Measurements from ENCODE around the gene NALCN. TPM values are rescaled to one million over a fixed set of nuclear protein-coding genes. Genes with fewer than 3 reads are reported as not detected.

The NALCN gene
- total RNA-seq, 4 donors from 2014 or later, result under 0.01 to 1.3 (median 0.17) TPM; not detected in 1

DNA sequence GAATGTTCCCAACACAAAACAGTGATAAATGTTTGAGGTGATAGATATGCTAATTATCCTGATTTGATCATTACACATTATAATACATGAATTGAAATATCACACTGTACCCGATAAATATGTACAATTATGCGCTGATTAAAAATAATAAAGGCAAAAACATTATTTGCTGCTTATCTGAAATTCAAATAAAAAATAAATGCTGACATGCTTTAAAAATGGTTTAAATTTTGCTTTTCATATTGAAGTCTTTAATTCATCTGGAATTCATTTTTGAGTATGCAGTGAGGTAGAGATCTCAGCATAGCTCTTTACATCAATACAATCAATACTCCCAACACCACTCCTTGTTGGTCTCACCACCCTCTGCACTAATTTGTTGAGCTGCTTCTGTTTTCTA, 330.8 kb downstream of the NALCN start:
- no peak for TF ChIP-seq CTCF (IDR thresholded peaks at IDR 0.05; ENCODE audit: low read depth)

GRCh38 chr13:101082441-101082840, 333.9 kb downstream of the NALCN start:
- no peak for TF ChIP-seq CTCF (IDR thresholded peaks at IDR 0.05; ENCODE audit: low read depth)

DNA sequence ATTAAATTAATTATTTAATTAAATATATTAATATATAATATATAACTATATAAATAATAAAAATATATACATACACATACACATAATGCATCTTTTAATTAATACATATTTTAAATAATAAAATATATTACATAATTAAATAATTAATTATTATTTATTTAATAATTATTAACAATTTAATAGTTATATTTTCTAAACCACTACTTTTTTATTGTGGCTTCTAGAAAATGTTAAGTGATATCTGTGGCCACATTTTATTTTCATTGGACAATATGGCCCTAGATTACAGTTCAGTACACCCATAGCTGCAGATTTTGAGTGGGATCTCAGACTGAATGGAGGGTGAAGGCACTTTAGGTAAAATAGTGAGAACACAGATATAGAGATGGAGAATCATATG, 335.7 kb downstream of the NALCN start:
- no peak for TF ChIP-seq CTCF (IDR thresholded peaks at IDR 0.05; ENCODE audit: low read depth)

DNA sequence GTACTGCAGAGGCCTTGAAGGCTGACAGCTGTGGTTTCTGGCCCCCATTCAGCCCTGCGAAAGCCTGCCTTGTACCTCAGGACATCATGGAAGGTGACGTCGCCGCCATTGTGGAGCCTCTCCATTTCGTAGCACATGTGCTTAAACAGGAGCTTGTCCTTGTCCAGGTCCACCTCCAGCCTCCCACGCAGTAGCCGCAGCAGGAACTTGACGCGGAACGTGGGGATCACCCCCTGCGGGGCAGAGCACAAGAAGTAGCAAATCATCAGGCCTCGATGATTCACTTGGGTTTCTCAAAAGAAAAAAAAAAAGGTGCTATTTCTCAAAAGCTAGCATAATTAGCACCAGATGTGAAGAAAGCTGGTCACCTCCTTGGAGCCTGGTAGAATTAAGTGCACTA, 351.0 kb downstream of the NALCN start:
- no peak for TF ChIP-seq CTCF (IDR thresholded peaks at IDR 0.05; ENCODE audit: low read depth)

DNA sequence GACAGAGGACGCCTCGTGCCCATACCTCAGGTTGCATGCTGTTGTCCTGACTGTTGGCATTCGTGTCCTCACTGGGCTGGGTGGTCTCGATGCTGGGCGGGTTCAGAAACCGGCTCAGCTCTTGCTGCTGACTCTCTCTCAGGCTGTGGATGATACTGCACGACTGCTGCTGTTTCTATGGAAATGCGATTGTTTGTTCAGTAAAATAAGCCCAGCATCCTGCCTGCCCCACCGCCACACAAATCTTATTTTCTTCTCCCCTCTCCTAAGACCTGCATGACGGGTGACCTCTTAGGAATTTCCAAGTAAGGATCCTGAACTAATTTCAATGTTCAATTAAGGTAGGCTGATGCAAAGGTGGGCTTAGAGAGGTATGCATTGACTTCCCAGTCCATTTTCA, 356.5 kb downstream of the NALCN start:
- TF ChIP-seq CTCF (IDR thresholded peaks at IDR 0.05; ENCODE audit: low read depth), result no peak

DNA sequence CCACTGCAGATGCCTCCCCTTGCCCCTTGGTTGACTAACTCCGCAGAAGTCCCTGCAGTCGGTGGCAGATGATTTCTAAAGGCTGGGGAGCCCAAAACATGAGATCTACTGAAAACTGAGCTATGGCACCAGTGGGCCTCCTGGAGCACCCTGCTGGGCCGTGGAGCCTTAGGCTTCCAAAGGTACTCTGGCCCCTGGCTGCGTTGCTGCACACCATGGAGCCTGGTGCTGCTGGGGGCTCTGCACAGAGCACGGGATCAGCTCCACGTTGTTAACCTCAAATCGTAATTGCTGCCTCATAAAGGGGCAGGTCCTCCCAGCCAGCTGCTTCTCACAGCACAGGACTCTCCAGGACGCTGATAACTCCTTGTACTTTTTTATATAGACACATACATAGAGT, 357.5 kb downstream of the NALCN start:
- TF ChIP-seq CTCF (IDR thresholded peaks at IDR 0.05; ENCODE audit: low read depth), result no peak

GRCh38 chr13:101053301-101054093, 362.8 kb downstream of the NALCN start:
- no peak for TF ChIP-seq CTCF (IDR thresholded peaks at IDR 0.05; ENCODE audit: low read depth)

Data from subcutaneous adipose tissue (tissue), 4 donors.